HCT116 (cell line): Measurements from ENCODE around the gene SVBP. TPM values are rescaled to one million over a fixed set of nuclear protein-coding genes. Genes with fewer than 3 reads are reported as not detected.

Source experiments
- ATAC-seq: fragments of 200-7000 bp; cut with Tn5 transposase; 2 replicates; pipeline ENCODE4 v1.9.1; 2020; ENCODE audit warnings: mild to moderate bottlenecking, moderate library complexity
- BruUV-seq: library from RNA; stranded (reverse); fragments of 400-500 nt; replicated peaks from 2 replicates; lab custom pipeline; 2021; lab: Mats Ljungman, UMichigan
- CTCF ChIA-PET: fragments of 300-600 bp; sonication (Branson Sonifier 250); formaldehyde crosslinking; loops from one replicate; lab custom pipeline; 2021; ENCODE audit warnings: antibody characterized with exemption; lab: Charles Lee
- POLR2A ChIA-PET: fragments of 300-600, 350-600 bp; sonication (Branson Sonifier 250); formaldehyde crosslinking; loops from one replicate; lab custom pipeline; 2021; ENCODE audit warnings: antibody characterized with exemption; lab: Charles Lee
- RAD21 ChIA-PET, 2 experiments: fragments of 300-600 bp; sonication (Branson Sonifier 250); formaldehyde crosslinking; loops; one replicate each; lab custom pipeline; 2023; ENCODE audit warnings: low total read pairs in 2 of 2; ENCODE audit not compliant: uncharacterized antibody in 2 of 2, unreplicated experiment in 2 of 2, low non-redundant PET in 1 of 2; lab: Charles Lee
- DNase-seq: peaks from one replicate; pipeline ENCODE4 v3.0.0-alpha.2; 2010; ENCODE audit warnings: low read depth, low spot score
- H2AFZ ChIP-seq: fragments of 200-600 bp; shearing (Covaris generic), sonication (generic); 2 replicates; pipeline ENCODE4 v1.6.1; 2017; ENCODE audit warnings: low read depth, mixed run types, mixed read lengths, antibody characterized with exemption, low read length; ENCODE audit not compliant: poor library complexity, severe bottlenecking
- H3K27ac ChIP-seq: 2 replicates; pipeline ENCODE4 v1.5.1; 2012; ENCODE audit warnings: low read depth, low read length
- H3K27me3 ChIP-seq: fragments of 200-600 bp; sonication (generic); 2 replicates; pipeline ENCODE4 v1.6.1; 2016; ENCODE audit warnings: mixed run types, low read length, mixed read lengths; ENCODE audit not compliant: insufficient read depth
- H3K36me3 ChIP-seq, 2 experiments: fragments of 200-500 bp in 1 of 2; fragments of 200-600 bp in 1 of 2; sonication (Bioruptor generic) in 1 of 2; sonication (generic) in 1 of 2; 2 replicates each; pipeline versions ENCODE4 v1.5.1 to v1.6.1; 2014 to 2016; ENCODE audit warnings: low read length in 2 of 2, inconsistent platforms in 1 of 2, mixed read lengths in 1 of 2, mixed run types in 1 of 2; ENCODE audit not compliant: insufficient read depth in 2 of 2, control insufficient read depth in 1 of 2
- H3K4me1 ChIP-seq, 2 experiments: fragments of 200-600 bp in 1 of 2; sonication (generic) in 1 of 2; 2 replicates each; pipeline versions ENCODE4 v1.5.1 to v1.6.1; 2012 to 2017; ENCODE audit warnings: low read length in 2 of 2, inconsistent platforms in 1 of 2, mild to moderate bottlenecking in 1 of 2, mixed read lengths in 1 of 2, mixed run types in 1 of 2, moderate library complexity in 1 of 2; ENCODE audit not compliant: insufficient read depth in 2 of 2, control insufficient read depth in 1 of 2
- H3K4me2 ChIP-seq: fragments of 200-600 bp; sonication (generic); 2 replicates; pipeline ENCODE4 v1.6.1; 2017; ENCODE audit warnings: mixed run types, low read length, mixed read lengths
- H3K4me3 ChIP-seq, 2 experiments: fragments of 200-600 bp in 1 of 2; sonication (generic) in 1 of 2; replicated peaks in 1 of 2; 2 replicates each; pipeline ENCODE4 v1.5.1; 2011 to 2016; ENCODE audit warnings: low read length in 2 of 2, control low read depth in 1 of 2, low read depth in 1 of 2, mild to moderate bottlenecking in 1 of 2, mixed read lengths in 1 of 2, mixed run types in 1 of 2
- H3K79me2 ChIP-seq: fragments of 200-600 bp; sonication (generic); 2 replicates; pipeline ENCODE4 v1.6.1; 2017; ENCODE audit warnings: mild to moderate bottlenecking, mixed run types, low read length, moderate library complexity, mixed read lengths; ENCODE audit not compliant: insufficient read depth
- H3K9ac ChIP-seq: fragments of 200-600 bp; sonication (generic); 2 replicates; pipeline ENCODE4 v1.6.1; 2016; ENCODE audit warnings: low read length, mixed read lengths
- H3K9me2 ChIP-seq: fragments of 200-600 bp; sonication (generic), shearing (Covaris generic); 2 replicates; pipeline ENCODE4 v1.6.1; 2017; ENCODE audit warnings: mixed run types, mild to moderate bottlenecking, moderate library complexity; ENCODE audit not compliant: insufficient read depth
- H3K9me3 ChIP-seq, 2 experiments: fragments of 200-500 bp in 1 of 2; fragments of 200-600 bp in 1 of 2; sonication (Bioruptor generic) in 1 of 2; sonication (generic) in 1 of 2; 2 replicates each; pipeline ENCODE4 v1.6.1; 2014 to 2017; ENCODE audit warnings: low read length in 2 of 2, mixed read lengths in 2 of 2, inconsistent platforms in 1 of 2, low read depth in 1 of 2, mild to moderate bottlenecking in 1 of 2, mixed run types in 1 of 2, moderate library complexity in 1 of 2; ENCODE audit not compliant: control insufficient read depth in 1 of 2, insufficient read depth in 1 of 2
- H4K20me1 ChIP-seq: fragments of 200-600 bp; sonication (generic), shearing (Covaris generic); 2 replicates; pipeline ENCODE4 v1.6.1; 2017; ENCODE audit warnings: mixed run types, mild to moderate bottlenecking, moderate library complexity; ENCODE audit not compliant: insufficient read depth
- ATF3 ChIP-seq: IDR thresholded peaks from 2 replicates; pipeline ENCODE4 v1.6.1; 2012
- CBX3 ChIP-seq: IDR thresholded peaks from 2 replicates; pipeline ENCODE4 v1.6.1; 2012; ENCODE audit warnings: low read depth
- EGR1 ChIP-seq: IDR thresholded peaks from 2 replicates; pipeline ENCODE4 v1.6.1; 2012; ENCODE audit warnings: low read depth
- EZH2 ChIP-seq: fragments of 200-600 bp; sonication (generic); IDR thresholded peaks from 2 replicates; pipeline ENCODE4 v1.6.1; 2017; ENCODE audit warnings: antibody characterized with exemption, mixed run types
- EZH2phosphoT487 ChIP-seq: fragments of 200-600 bp; IDR thresholded peaks from 2 replicates; pipeline ENCODE4 v1.6.1; 2018; ENCODE audit warnings: antibody characterized with exemption, borderline replicate concordance
- FOSL1 ChIP-seq: IDR thresholded peaks from 2 replicates; pipeline ENCODE4 v1.6.1; 2012; ENCODE audit warnings: low read depth
- JUND ChIP-seq: IDR thresholded peaks from 2 replicates; pipeline ENCODE4 v1.6.1; 2012
- POLR2A ChIP-seq: IDR thresholded peaks from 2 replicates; pipeline ENCODE4 v1.7.0; 2011; ENCODE audit warnings: borderline replicate concordance; ENCODE audit not compliant: insufficient read depth, insufficient read length; ENCODE audit errors: extremely low read depth
- POLR2AphosphoS5 ChIP-seq: IDR thresholded peaks from 2 replicates; pipeline ENCODE4 v1.6.1; 2011; ENCODE audit warnings: mild to moderate bottlenecking, low read depth, low read length, moderate library complexity
- RAD21 ChIP-seq: IDR thresholded peaks from 2 replicates; pipeline ENCODE4 v1.6.1; 2012; ENCODE audit warnings: low read depth, mild to moderate bottlenecking
- REST ChIP-seq: IDR thresholded peaks from 2 replicates; pipeline ENCODE4 v1.6.1; 2012; ENCODE audit warnings: low read depth
- SIN3A ChIP-seq: IDR thresholded peaks from 2 replicates; pipeline ENCODE4 v1.6.1; 2012; ENCODE audit warnings: low read depth
- SP1 ChIP-seq: IDR thresholded peaks from 2 replicates; pipeline ENCODE4 v1.6.1; 2012; ENCODE audit warnings: low read depth
- SRF ChIP-seq: IDR thresholded peaks from 2 replicates; pipeline ENCODE4 v1.6.1; 2012; ENCODE audit warnings: low read depth
- TCF7L2 ChIP-seq: IDR thresholded peaks from 2 replicates; pipeline ENCODE4 v1.7.0; 2011; ENCODE audit warnings: borderline replicate concordance, inconsistent platforms; ENCODE audit not compliant: insufficient read depth, insufficient read length; ENCODE audit errors: extremely low read depth
- intact Hi-C: fragments of 100-400 bp; cut with micrococcal nuclease; formaldehyde crosslinking; loops from 2 replicates; pipeline ENCODE4 v1.10.0; 2022
- total RNA-seq: library from RNA; stranded (reverse); gene quantifications from one replicate; pipeline ENCODE4 v1.2.1, GENCODE V29; 2021; ENCODE audit not compliant: unreplicated experiment

SVBP gene
- total RNA-seq, 1 experiment from 2014 or later: 14.4 TPM

GRCh38 chr1:42847111-42847595 lies 30.0 kb upstream of the SVBP start:
- peak overlapping the region; percentile 77 for H3K9ac ChIP-seq
- H3K27me3 ChIP-seq: no peaks in the 10 kb centered on the region
- H3K4me1 ChIP-seq: peaks cover 7 to 16% of the 10 kb centered on the region in 2 experiments; a peak in 3 of 4 replicates
- H3K4me3 ChIP-seq: peak overlapping the region; percentile 79 to 82
- POLR2A ChIA-PET: interaction anchor here (1.2 to 1.6 kb wide), 5 partner anchors 19 to 325 kb away, joined by 3 to 7 read pairs (median 3); partner anchors contain the start of genes CFAP57, EBNA1BP2 and ERMAP
- no peak overlapping the region for H2AFZ ChIP-seq
- peak overlapping the region; percentile 83 for H3K4me2 ChIP-seq
- peaks cover 7 to 8% of the 10 kb centered on the region in 2 experiments; a peak in 3 of 4 replicates for H3K36me3 ChIP-seq
- no peak for ATAC-seq
- intact Hi-C loops: no loop called here
- TF ChIP-seq SP1 (no peak), TCF7L2 (no peak)
- CTCF ChIA-PET: interaction anchor here (1.2 to 2.2 kb wide), 5 partner anchors 9 to 226 kb away, joined by 5 to 10 read pairs (median 7); no protein-coding TSS in a partner anchor
- no TSS peak for BruUV-seq
- H3K27ac ChIP-seq: peak overlapping the region; percentile 53
- no peaks in the 10 kb centered on the region for H3K9me2 ChIP-seq
- no peaks in the 10 kb centered on the region for H3K9me3 ChIP-seq
- RAD21 ChIA-PET: interaction anchor here (1.4 to 1.5 kb wide), 2 partner anchors 226 kb away, joined by 4 to 7 read pairs; no protein-coding TSS in a partner anchor
- H3K79me2 ChIP-seq: peaks cover 23% of the 10 kb centered on the region
- no peaks in the 10 kb centered on the region for H4K20me1 ChIP-seq
- no peak for DNase-seq

- H3K4me2 ChIP-seq: peak within 1 kb of the TSS; percentile 83
- H3K9me2 ChIP-seq: no peaks in the 10 kb centered on the region
- ATAC-seq (peak; percentile 99), DNase-seq (peak; percentile 95)
- H3K4me1 ChIP-seq: peaks cover 7 to 16% of the 10 kb centered on the region in 2 experiments; a peak in 3 of 4 replicates
- H3K27me3 ChIP-seq: no peaks in the 10 kb centered on the region
- H4K20me1 ChIP-seq: no peaks in the 10 kb centered on the region
- H3K9ac ChIP-seq: peak within 1 kb of the TSS; percentile 77
- ChIA-PET CTCF (interaction anchor here (0.7 to 2.2 kb wide), 10 partner anchors 8 to 268 kb away, joined by 3 to 10 read pairs (median 4); partner anchors contain the start of genes C1orf50, ERMAP, P3H1 and SVBP), RAD21 (interaction anchor here (0.8 to 1.5 kb wide), 3 partner anchors 80 to 227 kb away, joined by 3 to 7 read pairs (median 4); no protein-coding TSS in a partner anchor), POLR2A (interaction anchor here (0.7 to 1.6 kb wide), 9 partner anchors 13 to 326 kb away, joined by 3 to 7 read pairs (median 3); partner anchors contain the start of genes CFAP57, EBNA1BP2 and ERMAP)
- H3K4me3 ChIP-seq: peak within 1 kb of the TSS; percentile 79 to 82
- peaks cover 7 to 8% of the 10 kb centered on the region in 2 experiments; a peak in 3 of 4 replicates for H3K36me3 ChIP-seq
- peak within 1 kb of the TSS; percentile 94 for H2AFZ ChIP-seq
- BruUV-seq: no TSS peak
- intact Hi-C loops: no loop called here
- H3K9me3 ChIP-seq: no peaks in the 10 kb centered on the region
- peak within 1 kb of the TSS; percentile 53 for H3K27ac ChIP-seq
- H3K79me2 ChIP-seq: peaks cover 23% of the 10 kb centered on the region
- TF ChIP-seq SIN3A (peak; percentile 50), ATF3 (no peak), POLR2A (peak; percentile 67), EZH2phosphoT487 (no peak), CBX3 (0 out of 2 replicates have a peak, but pooled peaks have one; percentile 13), EZH2 (no peak), EGR1 (peak; percentile 64; the same call in 1 of the 2 replicates), FOSL1 (no peak), POLR2AphosphoS5 (peak; percentile 94), SRF (no peak), RAD21 (no peak), JUND (no peak), SP1 (peak; percentile 100), REST (no peak)
Observed at GRCh38 chr1:42846257-42847110, 29.3 kb upstream of the SVBP start, which contains the start of gene ZNF691. Gene ZNF691, plus strand, starts transcription at chr1:42846613. Its CDS starts 3,046 bp downstream, at chr1:42849659.
